ENCODE results near the gene CAMSAP1.

CAMSAP1 gene

GRCh38 chr9:135791431-135792267, 115.7 kb downstream of the CAMSAP1 start:
- no peak for DNase-seq (ENCODE audit: low spot score)

- no peak for DNase-seq (ENCODE audit: low spot score)
These were observed 116.5 kb downstream of the CAMSAP1 start for GRCh38 chr9:135790850-135791249.

GRCh38 chr9:135790356-135790755, 117.0 kb downstream of the CAMSAP1 start:
- no peak for DNase-seq (ENCODE audit: low spot score)

GRCh38 chr9:135789838-135790291, 117.5 kb downstream of the CAMSAP1 start:
- no peak for DNase-seq (ENCODE audit: low spot score)

- DNase-seq (ENCODE audit: low spot score): no peak
These were observed 118.6 kb downstream of the CAMSAP1 start for GRCh38 chr9:135788576-135789300.

GRCh38 chr9:135787776-135788575, 119.4 kb downstream of the CAMSAP1 start:
- no peak for DNase-seq (ENCODE audit: low spot score)

- DNase-seq (ENCODE audit: low spot score): no peak
These were observed 120.0 kb downstream of the CAMSAP1 start for GRCh38 chr9:135787317-135787716.

GRCh38 chr9:135786146-135786690, 121.1 kb downstream of the CAMSAP1 start:
- no peak for DNase-seq (ENCODE audit: low spot score)

- no peak for DNase-seq (ENCODE audit: low spot score)
These were observed 122.3 kb downstream of the CAMSAP1 start for GRCh38 chr9:135785013-135785575.

- DNase-seq (ENCODE audit: low spot score): no peak
These were observed 123.7 kb downstream of the CAMSAP1 start for GRCh38 chr9:135783540-135784245.

GRCh38 chr9:135782946-135783345, 124.4 kb downstream of the CAMSAP1 start:
- DNase-seq (ENCODE audit: low spot score): no peak

- no peak for DNase-seq (ENCODE audit: low spot score)
These were observed 126.7 kb downstream of the CAMSAP1 start for GRCh38 chr9:135780626-135781025.

- no peak for DNase-seq (ENCODE audit: low spot score)
These were observed 127.3 kb downstream of the CAMSAP1 start for GRCh38 chr9:135780086-135780485.

GRCh38 chr9:135779571-135779970, 127.8 kb downstream of the CAMSAP1 start:
- peak; percentile 64 for DNase-seq (ENCODE audit: low spot score)

GRCh38 chr9:135778421-135778820, 128.9 kb downstream of the CAMSAP1 start:
- DNase-seq (ENCODE audit: low spot score): no peak

GRCh38 chr9:135777623-135778177, 129.6 kb downstream of the CAMSAP1 start:
- DNase-seq (ENCODE audit: low spot score): no peak

GRCh38 chr9:135776893-135777622, 130.3 kb downstream of the CAMSAP1 start:
- DNase-seq (ENCODE audit: low spot score): no peak

- DNase-seq (ENCODE audit: low spot score): no peak
These were observed 131.4 kb downstream of the CAMSAP1 start for GRCh38 chr9:135775911-135776310.

GRCh38 chr9:135774794-135775525, 132.4 kb downstream of the CAMSAP1 start:
- no peak for DNase-seq (ENCODE audit: low spot score)

Data from cerebellar cortex (tissue), 1 donor.